ENCODE data around the gene PTGES.
A peak's percentile ranks its signal among the peaks of the same experiment; 100 is the strongest.
"Not testable (repeated sequence)": the region's sequence is repeated elsewhere in the genome, so short reads cannot be mapped to it uniquely, and the experiment has no call there.

PTGES gene

DNA sequence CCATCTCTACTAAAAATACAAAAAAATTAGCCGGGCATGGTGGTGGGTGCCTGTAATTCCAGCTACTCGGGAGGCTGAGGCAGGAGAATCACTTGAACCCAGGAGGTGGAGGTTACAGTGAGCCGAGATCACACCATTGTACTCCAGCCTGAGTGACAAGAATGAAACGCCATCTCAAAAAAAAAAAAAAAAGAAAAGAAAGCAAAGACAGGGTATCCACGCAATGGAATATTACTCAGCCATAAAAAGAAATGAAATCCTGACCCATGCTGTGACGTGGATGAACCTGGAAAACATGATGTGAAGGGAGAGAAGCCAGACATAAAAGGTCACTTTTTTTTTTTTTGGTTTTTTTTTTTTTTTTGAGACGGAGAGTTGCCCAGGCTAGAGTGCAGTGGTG lies 7.9 kb upstream of the PTGES start:
- not testable (repeated sequence) for H3K4me1 ChIP-seq (ENCODE audit: control insufficient read depth in 1 of 2, insufficient read depth in 2 of 2, low read length in 2 of 2); H3K9me3 ChIP-seq (ENCODE audit: control insufficient read depth in 1 of 2, low read length in 2 of 2); H3K27ac ChIP-seq (ENCODE audit: low read depth, low read length); H3K36me3 ChIP-seq (ENCODE audit: control insufficient read depth in 1 of 2, insufficient read depth in 2 of 2, low read length in 2 of 2); H3K9ac ChIP-seq (ENCODE audit: low read depth in 1 of 2, low read length in 2 of 2); H3K27me3 ChIP-seq (ENCODE audit: control insufficient read depth in 1 of 2, insufficient read depth in 2 of 2, low read length in 2 of 2); H3K4me3 ChIP-seq (ENCODE audit: low read depth in 1 of 2, low read length in 2 of 2)

DNA sequence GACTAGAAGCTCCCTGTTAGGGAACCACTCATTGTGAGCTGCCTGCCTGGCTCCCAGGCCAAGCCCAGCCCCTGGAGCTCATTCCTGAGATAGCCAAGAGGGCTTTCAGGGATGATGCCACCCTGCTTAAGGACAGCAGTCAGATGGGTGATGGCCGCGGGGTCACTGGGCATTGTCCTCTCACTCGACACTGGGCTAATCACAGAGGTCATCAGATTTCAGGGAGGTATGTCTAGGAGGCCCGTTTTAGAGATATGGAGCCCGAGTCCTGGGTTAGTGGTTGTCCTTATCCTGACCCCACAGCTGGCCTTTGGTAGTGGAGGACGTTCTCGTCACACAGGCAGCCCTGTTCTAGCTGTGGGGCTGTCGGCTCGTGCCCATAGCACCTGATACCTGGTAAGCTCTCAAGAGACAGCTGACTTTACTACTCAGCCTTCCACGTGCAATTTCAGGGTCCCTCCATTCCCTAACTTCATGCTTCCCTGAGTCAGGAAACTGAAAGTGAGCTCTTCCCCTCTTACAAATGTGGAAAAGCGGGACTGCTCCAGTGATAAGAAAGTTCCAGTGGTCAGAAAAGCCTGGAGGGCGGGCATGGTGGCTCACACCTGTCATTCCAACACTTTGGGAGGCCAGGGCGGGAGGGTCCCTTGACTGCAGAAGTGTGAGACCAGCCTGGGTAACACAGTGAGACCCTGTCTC lies 7.1 kb upstream of the PTGES start:
- Histone ChIP-seq H3K27ac (ENCODE audit: low read depth, low read length) (no peak overlapping the region), H3K4me3 (ENCODE audit: low read depth in 1 of 2, low read length in 2 of 2) (no peak overlapping the region), H3K9me3 (ENCODE audit: control insufficient read depth in 1 of 2, low read length in 2 of 2) (no peaks in the 10 kb centered on the region), H3K4me1 (ENCODE audit: control insufficient read depth in 1 of 2, insufficient read depth in 2 of 2, low read length in 2 of 2) (peaks cover 0 to 4% of the 10 kb centered on the region in 2 donors), H3K27me3 (ENCODE audit: control insufficient read depth in 1 of 2, insufficient read depth in 2 of 2, low read length in 2 of 2) (no peaks in the 10 kb centered on the region), H3K9ac (ENCODE audit: low read depth in 1 of 2, low read length in 2 of 2) (no peak overlapping the region), H3K36me3 (ENCODE audit: control insufficient read depth in 1 of 2, insufficient read depth in 2 of 2, low read length in 2 of 2) (no peaks in the 10 kb centered on the region)

DNA sequence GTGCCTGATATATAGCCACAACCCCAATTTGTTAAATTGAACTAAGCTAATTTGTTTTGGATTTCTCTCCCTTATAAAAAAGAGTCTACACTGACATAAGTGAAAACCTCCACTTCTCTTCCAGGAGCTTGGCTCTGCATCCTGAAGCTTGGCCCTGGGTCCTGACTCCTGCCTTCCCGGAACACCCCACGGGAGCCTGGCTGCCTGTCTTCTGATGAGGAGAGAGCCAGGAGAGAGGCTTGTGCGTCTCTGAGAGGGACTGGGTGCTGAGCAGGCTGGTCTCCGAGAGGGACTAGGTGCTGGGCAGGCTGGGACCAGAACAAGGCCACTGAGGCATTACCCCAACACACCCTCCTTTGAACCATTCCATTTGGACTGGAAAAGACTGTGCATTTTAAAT lies 6.5 kb upstream of the PTGES start:
- H3K4me1 ChIP-seq (ENCODE audit: control insufficient read depth in 1 of 2, insufficient read depth in 2 of 2, low read length in 2 of 2) = peaks cover 0 to 4% of the 10 kb centered on the region in 2 donors
- no peaks in the 10 kb centered on the region for H3K27me3 ChIP-seq (ENCODE audit: control insufficient read depth in 1 of 2, insufficient read depth in 2 of 2, low read length in 2 of 2)
- H3K9me3 ChIP-seq (ENCODE audit: control insufficient read depth in 1 of 2, low read length in 2 of 2) = no peaks in the 10 kb centered on the region
- no peak overlapping the region for H3K9ac ChIP-seq (ENCODE audit: low read depth in 1 of 2, low read length in 2 of 2)
- no peaks in the 10 kb centered on the region for H3K36me3 ChIP-seq (ENCODE audit: control insufficient read depth in 1 of 2, insufficient read depth in 2 of 2, low read length in 2 of 2)
- no peak overlapping the region for H3K27ac ChIP-seq (ENCODE audit: low read depth, low read length)
- H3K4me3 ChIP-seq (ENCODE audit: low read depth in 1 of 2, low read length in 2 of 2) = no peak overlapping the region

DNA sequence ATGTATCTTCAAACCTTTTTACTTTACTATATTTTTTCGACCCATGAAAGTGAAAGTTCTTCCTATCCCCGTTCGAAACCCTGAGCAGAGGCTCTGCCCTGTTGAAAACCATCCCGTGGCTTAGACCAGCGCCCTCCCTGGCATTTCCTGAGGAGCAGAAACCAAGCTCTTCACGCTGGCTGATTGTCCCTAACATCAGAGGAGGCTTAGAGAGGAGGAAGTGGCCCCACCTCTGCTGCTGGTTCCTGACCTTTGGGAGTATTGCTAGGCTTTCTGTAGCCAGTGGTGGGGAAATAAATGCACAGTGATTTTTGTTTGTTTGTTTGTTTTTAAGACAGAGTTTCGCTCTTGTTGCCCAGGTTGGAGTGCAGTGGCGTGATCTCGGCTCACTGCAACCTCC lies 4.2 kb upstream of the PTGES start:
- Histone ChIP-seq H3K27me3 (ENCODE audit: control insufficient read depth in 1 of 2, insufficient read depth in 2 of 2, low read length in 2 of 2) (peaks cover 9 to 10% of the 10 kb centered on the region in 2 donors), H3K4me3 (ENCODE audit: low read depth in 1 of 2, low read length in 2 of 2) (no peak overlapping the region), H3K4me1 (ENCODE audit: control insufficient read depth in 1 of 2, insufficient read depth in 2 of 2, low read length in 2 of 2) (peaks cover 0 to 10% of the 10 kb centered on the region in 2 donors), H3K9ac (ENCODE audit: low read depth in 1 of 2, low read length in 2 of 2) (no peak overlapping the region), H3K36me3 (ENCODE audit: control insufficient read depth in 1 of 2, insufficient read depth in 2 of 2, low read length in 2 of 2) (no peaks in the 10 kb centered on the region), H3K27ac (ENCODE audit: low read depth, low read length) (no peak overlapping the region), H3K9me3 (ENCODE audit: control insufficient read depth in 1 of 2, low read length in 2 of 2) (no peaks in the 10 kb centered on the region)

DNA sequence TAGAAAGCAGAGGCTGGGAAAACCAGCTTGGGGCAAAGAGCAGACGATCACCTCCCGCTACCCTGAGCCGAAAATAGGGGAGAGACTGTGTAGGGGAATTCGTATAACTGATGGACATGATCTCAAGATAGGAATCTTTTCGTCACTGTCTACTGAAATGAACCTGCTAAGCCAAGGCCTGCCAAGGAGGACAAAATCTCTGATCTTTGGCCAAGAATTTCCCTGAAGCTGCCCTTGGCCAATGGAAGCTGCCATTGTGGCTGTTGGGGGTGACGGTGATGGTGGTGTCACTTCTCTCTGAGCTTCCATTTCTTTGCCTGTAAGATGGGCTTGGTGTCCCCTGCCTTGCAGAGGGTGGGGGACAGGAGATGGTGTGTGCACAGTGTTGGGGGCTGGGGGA lies 3.3 kb upstream of the PTGES start:
- H3K9me3 ChIP-seq (ENCODE audit: control insufficient read depth in 1 of 2, low read length in 2 of 2) = no peaks in the 10 kb centered on the region
- H3K9ac ChIP-seq (ENCODE audit: low read depth in 1 of 2, low read length in 2 of 2) = no peak overlapping the region
- no peaks in the 10 kb centered on the region for H3K36me3 ChIP-seq (ENCODE audit: control insufficient read depth in 1 of 2, insufficient read depth in 2 of 2, low read length in 2 of 2)
- no peak overlapping the region for H3K4me3 ChIP-seq (ENCODE audit: low read depth in 1 of 2, low read length in 2 of 2)
- peaks cover 10 to 15% of the 10 kb centered on the region in 2 donors for H3K27me3 ChIP-seq (ENCODE audit: control insufficient read depth in 1 of 2, insufficient read depth in 2 of 2, low read length in 2 of 2)
- H3K4me1 ChIP-seq (ENCODE audit: control insufficient read depth in 1 of 2, insufficient read depth in 2 of 2, low read length in 2 of 2) = peaks cover 0 to 12% of the 10 kb centered on the region in 2 donors
- no peak overlapping the region for H3K27ac ChIP-seq (ENCODE audit: low read depth, low read length)

DNA sequence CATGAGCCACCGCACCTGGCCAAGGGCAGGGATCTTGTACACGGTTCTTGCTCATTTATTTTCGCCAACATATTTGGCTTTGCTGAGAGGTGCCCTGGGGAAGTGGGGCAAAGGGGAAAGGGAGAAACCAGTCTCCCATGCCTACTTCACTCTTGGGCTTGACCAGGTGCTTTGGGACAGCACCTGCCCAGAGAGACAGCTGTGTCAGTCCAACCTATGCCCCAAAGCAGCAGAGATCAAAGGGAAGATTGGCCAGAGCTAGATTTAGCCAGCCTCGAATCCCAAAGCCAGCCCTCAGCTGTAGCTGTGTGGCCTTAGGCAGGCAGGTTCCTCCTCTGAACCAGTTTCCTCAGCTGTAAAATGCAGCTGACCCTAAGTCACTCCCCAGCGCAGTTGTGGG lies 2.3 kb upstream of the PTGES start:
- H3K36me3 ChIP-seq (ENCODE audit: control insufficient read depth in 1 of 2, insufficient read depth in 2 of 2, low read length in 2 of 2) = no peaks in the 10 kb centered on the region
- peaks cover 10 to 15% of the 10 kb centered on the region in 2 donors for H3K27me3 ChIP-seq (ENCODE audit: control insufficient read depth in 1 of 2, insufficient read depth in 2 of 2, low read length in 2 of 2)
- no peak overlapping the region for H3K9ac ChIP-seq (ENCODE audit: low read depth in 1 of 2, low read length in 2 of 2)
- H3K4me3 ChIP-seq (ENCODE audit: low read depth in 1 of 2, low read length in 2 of 2) = no peak overlapping the region
- H3K4me1 ChIP-seq (ENCODE audit: control insufficient read depth in 1 of 2, insufficient read depth in 2 of 2, low read length in 2 of 2) = peaks cover 0 to 12% of the 10 kb centered on the region in 2 donors
- no peaks in the 10 kb centered on the region for H3K9me3 ChIP-seq (ENCODE audit: control insufficient read depth in 1 of 2, low read length in 2 of 2)
- no peak overlapping the region for H3K27ac ChIP-seq (ENCODE audit: low read depth, low read length)

DNA sequence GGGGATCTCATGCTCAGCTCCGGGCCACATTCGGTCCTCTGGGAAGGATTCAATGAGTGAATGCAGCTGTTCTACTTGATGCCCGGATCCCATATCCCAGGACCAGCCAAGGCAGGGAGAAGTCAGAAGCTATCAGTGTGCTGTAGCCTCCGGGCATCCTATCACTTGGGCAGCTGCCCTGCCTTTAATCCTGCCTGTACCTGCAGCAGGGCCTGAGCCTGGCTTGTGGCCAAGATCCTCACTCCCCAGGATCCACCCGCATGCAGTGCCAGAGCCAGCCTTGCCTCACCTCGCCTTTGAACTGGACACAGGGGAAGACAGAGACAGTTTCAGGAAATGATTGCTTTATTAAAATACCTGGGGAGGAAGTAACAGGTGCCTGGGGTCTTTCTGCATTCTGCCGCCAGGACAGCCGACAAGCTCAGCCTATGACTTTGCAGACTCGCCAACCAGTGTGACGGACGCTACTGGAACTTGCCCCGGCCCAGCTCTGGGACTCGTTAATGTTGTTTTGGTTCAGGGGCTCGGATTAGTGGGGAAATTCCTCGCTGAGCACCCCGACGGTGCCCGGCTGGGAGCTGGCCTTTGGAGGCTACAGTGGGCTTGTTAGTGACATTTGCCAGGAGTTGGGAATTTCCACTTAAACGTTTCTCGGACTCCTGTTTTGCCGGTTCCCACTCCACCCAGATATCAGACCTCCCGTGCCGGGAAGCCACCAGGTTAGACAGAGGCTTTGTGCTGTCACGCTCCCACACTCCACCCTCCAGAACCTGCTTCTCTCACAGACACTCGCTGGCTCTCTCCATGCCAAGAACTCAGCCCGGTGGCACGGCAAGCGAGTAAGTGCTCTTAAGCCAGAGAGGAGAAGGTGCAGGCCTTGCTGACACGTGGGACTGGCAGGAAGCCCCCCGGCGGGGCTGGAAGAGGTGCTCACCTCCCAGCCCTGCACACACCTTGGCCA lies 721 bp downstream of the PTGES start:
- Histone ChIP-seq H3K27ac (ENCODE audit: low read depth, low read length) (no peak overlapping the region), H3K36me3 (ENCODE audit: control insufficient read depth in 1 of 2, insufficient read depth in 2 of 2, low read length in 2 of 2) (no peaks in the 10 kb centered on the region), H3K4me3 (ENCODE audit: low read depth in 1 of 2, low read length in 2 of 2) (peak overlapping the region; percentile 34 to 60), H3K27me3 (ENCODE audit: control insufficient read depth in 1 of 2, insufficient read depth in 2 of 2, low read length in 2 of 2) (peaks cover 10 to 15% of the 10 kb centered on the region in 2 donors), H3K4me1 (ENCODE audit: control insufficient read depth in 1 of 2, insufficient read depth in 2 of 2, low read length in 2 of 2) (peaks cover 0 to 12% of the 10 kb centered on the region in 2 donors), H3K9me3 (ENCODE audit: control insufficient read depth in 1 of 2, low read length in 2 of 2) (no peaks in the 10 kb centered on the region), H3K9ac (ENCODE audit: low read depth in 1 of 2, low read length in 2 of 2) (peak overlapping the region in 1 of 2 donors; percentile 25)

DNA sequence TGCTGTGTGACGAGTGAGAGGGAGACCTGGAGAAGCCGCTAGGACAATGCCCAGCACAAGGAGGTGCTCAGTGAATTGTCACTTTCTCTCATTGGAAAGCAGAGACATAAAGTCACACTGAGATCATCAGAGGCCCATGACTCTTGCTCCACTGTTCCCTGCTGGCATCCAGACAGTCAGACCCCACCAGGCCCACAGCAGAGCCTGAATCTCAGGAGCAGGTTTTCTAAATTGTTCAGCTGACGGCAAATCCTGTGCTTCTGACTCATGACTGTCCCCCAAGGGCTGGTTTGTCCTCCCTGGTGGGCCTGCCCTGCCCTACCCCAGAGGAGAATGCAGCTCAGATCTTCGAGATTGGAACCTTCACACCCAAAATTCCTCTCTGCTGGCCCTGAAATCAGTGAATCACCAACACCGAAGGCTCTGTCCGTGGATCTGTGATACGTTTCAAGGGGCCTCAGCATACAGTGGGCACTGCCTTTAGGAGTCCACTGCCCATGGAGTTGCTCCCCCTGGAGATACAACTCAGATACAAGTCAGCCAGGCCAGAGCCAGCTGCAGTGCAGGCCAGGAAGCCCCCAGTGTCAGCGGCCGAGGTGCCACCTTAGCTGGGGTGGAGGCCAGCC lies 2.7 kb downstream of the PTGES start:
- peaks cover 0 to 12% of the 10 kb centered on the region in 2 donors for H3K4me1 ChIP-seq (ENCODE audit: control insufficient read depth in 1 of 2, insufficient read depth in 2 of 2, low read length in 2 of 2)
- no peak overlapping the region for H3K27ac ChIP-seq (ENCODE audit: low read depth, low read length)
- H3K9me3 ChIP-seq (ENCODE audit: control insufficient read depth in 1 of 2, low read length in 2 of 2) = no peaks in the 10 kb centered on the region
- peaks cover 10 to 15% of the 10 kb centered on the region in 2 donors for H3K27me3 ChIP-seq (ENCODE audit: control insufficient read depth in 1 of 2, insufficient read depth in 2 of 2, low read length in 2 of 2)
- no peaks in the 10 kb centered on the region for H3K36me3 ChIP-seq (ENCODE audit: control insufficient read depth in 1 of 2, insufficient read depth in 2 of 2, low read length in 2 of 2)
- no peak overlapping the region for H3K4me3 ChIP-seq (ENCODE audit: low read depth in 1 of 2, low read length in 2 of 2)
- H3K9ac ChIP-seq (ENCODE audit: low read depth in 1 of 2, low read length in 2 of 2) = no peak overlapping the region

DNA sequence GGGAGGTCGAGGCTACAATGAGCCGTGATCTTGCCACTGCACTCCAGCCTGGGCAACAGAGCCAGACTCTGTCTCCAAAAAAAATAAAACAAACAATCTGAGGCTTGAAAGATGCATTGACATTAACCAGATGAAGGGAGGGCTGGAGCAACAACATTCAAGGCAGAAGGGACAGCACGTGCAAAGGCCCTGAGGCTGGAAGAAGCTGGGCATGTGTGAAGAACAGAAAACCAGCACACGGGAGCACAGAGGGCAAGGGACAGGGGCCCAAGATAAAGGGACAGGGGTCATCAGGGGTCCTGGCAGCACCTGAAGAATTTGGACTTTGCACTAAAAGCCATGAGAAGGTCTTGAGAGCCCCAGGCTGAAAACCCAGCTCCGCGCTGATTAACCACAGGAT lies 3.3 kb downstream of the PTGES start:
- peaks cover 0 to 12% of the 10 kb centered on the region in 2 donors for H3K4me1 ChIP-seq (ENCODE audit: control insufficient read depth in 1 of 2, insufficient read depth in 2 of 2, low read length in 2 of 2)
- H3K36me3 ChIP-seq (ENCODE audit: control insufficient read depth in 1 of 2, insufficient read depth in 2 of 2, low read length in 2 of 2) = no peaks in the 10 kb centered on the region
- no peak overlapping the region for H3K9ac ChIP-seq (ENCODE audit: low read depth in 1 of 2, low read length in 2 of 2)
- H3K27me3 ChIP-seq (ENCODE audit: control insufficient read depth in 1 of 2, insufficient read depth in 2 of 2, low read length in 2 of 2) = peaks cover 10 to 15% of the 10 kb centered on the region in 2 donors
- no peaks in the 10 kb centered on the region for H3K9me3 ChIP-seq (ENCODE audit: control insufficient read depth in 1 of 2, low read length in 2 of 2)
- no peak overlapping the region for H3K27ac ChIP-seq (ENCODE audit: low read depth, low read length)
- H3K4me3 ChIP-seq (ENCODE audit: low read depth in 1 of 2, low read length in 2 of 2) = no peak overlapping the region

DNA sequence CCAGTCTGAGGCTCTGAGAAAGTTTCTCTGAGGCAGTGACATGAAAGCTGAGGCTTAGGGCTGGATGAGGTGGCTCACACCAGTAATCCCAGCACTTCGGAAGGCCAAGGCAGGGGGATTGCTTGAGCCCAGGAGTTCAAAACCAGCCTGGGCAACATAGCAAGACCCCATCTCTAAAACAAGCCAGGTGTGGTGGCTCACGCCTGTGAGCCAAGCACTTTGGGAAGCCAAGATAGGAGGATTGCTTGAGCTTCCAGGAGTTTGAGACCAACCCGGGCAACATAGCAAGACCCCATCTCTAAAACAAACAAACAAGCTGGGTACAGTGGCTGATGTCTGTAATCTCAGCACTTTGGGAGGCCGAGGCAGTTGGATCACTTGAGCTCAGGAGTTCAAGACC lies 3.8 kb downstream of the PTGES start:
- H3K27ac ChIP-seq (ENCODE audit: low read depth, low read length); H3K36me3 ChIP-seq (ENCODE audit: control insufficient read depth in 1 of 2, insufficient read depth in 2 of 2, low read length in 2 of 2); H3K9me3 ChIP-seq (ENCODE audit: control insufficient read depth in 1 of 2, low read length in 2 of 2); H3K9ac ChIP-seq (ENCODE audit: low read depth in 1 of 2, low read length in 2 of 2); H3K4me3 ChIP-seq (ENCODE audit: low read depth in 1 of 2, low read length in 2 of 2): not testable (repeated sequence)
- H3K4me1 ChIP-seq (ENCODE audit: control insufficient read depth in 1 of 2, insufficient read depth in 2 of 2, low read length in 2 of 2) = peaks cover 0 to 12% of the 10 kb centered on the region in 2 donors
- peaks cover 10 to 15% of the 10 kb centered on the region in 2 donors for H3K27me3 ChIP-seq (ENCODE audit: control insufficient read depth in 1 of 2, insufficient read depth in 2 of 2, low read length in 2 of 2)
